WTC11 (cell line): Measurements from ENCODE around the gene SAMMSON. TPM values are rescaled to one million over a fixed set of nuclear protein-coding genes. Genes with fewer than 3 reads are reported as not detected.

ENCODE experiments used
- ATAC-seq: fragments of 200-7000 bp; cut with Tn5 transposase; 2 replicates; pipeline ENCODE4 v1.10.0; 2021; ENCODE audit warnings: mild to moderate bottlenecking, moderate library complexity
- CTCF ChIA-PET: fragments of 300-600 bp; sonication (Branson Sonifier 250); formaldehyde crosslinking; loops from one replicate; lab custom pipeline; 2021; ENCODE audit warnings: antibody characterized with exemption; lab: Charles Lee
- POLR2A ChIA-PET: fragments of 350-600 bp; sonication (Branson Sonifier 250); formaldehyde crosslinking; loops from one replicate; lab custom pipeline; 2021; ENCODE audit warnings: antibody characterized with exemption; lab: Charles Lee
- DNase-seq: peaks from one replicate; pipeline ENCODE4 v3.0.0; 2021; ENCODE audit warnings: low spot score
- H3K27ac Mint-ChIP-seq: 2 replicates; pipeline ENCODE4 v1.8.0; 2021; ENCODE audit warnings: mixed read lengths
- H3K27me3 Mint-ChIP-seq: 2 replicates; pipeline ENCODE4 v1.8.0; 2021; ENCODE audit warnings: low read depth, mild to moderate bottlenecking, moderate library complexity, mixed read lengths
- H3K36me3 Mint-ChIP-seq: 2 replicates; pipeline ENCODE4 v1.8.0; 2021; ENCODE audit warnings: mixed read lengths
- H3K4me1 Mint-ChIP-seq: 2 replicates; pipeline ENCODE4 v1.8.0; 2022; ENCODE audit warnings: mixed read lengths
- H3K4me3 Mint-ChIP-seq: 2 replicates; pipeline ENCODE4 v1.8.0; 2021; ENCODE audit warnings: mild to moderate bottlenecking, moderate library complexity, mixed read lengths
- H3K9me3 Mint-ChIP-seq: 2 replicates; pipeline ENCODE4 v1.8.0; 2021; ENCODE audit warnings: mixed read lengths
- CREB1 ChIP-seq: sonication (generic); formaldehyde crosslinking; IDR thresholded peaks from 2 replicates; pipeline ENCODE4 v1.8.0; 2023; ENCODE audit warnings: mild to moderate bottlenecking, missing genetic modification reagents
- ELF4 ChIP-seq: sonication (generic); formaldehyde crosslinking; IDR thresholded peaks from 2 replicates; pipeline ENCODE4 v1.8.1; 2022; ENCODE audit warnings: low read depth, mild to moderate bottlenecking, moderate library complexity, missing genetic modification reagents
- ESRRA ChIP-seq: sonication (generic); formaldehyde crosslinking; IDR thresholded peaks from 2 replicates; pipeline ENCODE4 v1.8.1; 2022; ENCODE audit warnings: mild to moderate bottlenecking, missing genetic modification reagents, borderline replicate concordance
- FOXK1 ChIP-seq: sonication (generic); formaldehyde crosslinking; IDR thresholded peaks from 2 replicates; pipeline ENCODE4 v1.8.0; 2022; ENCODE audit warnings: mild to moderate bottlenecking, moderate library complexity, missing genetic modification reagents
- GTF2I ChIP-seq: fragments of 250-450 bp; sonication (Bioruptor Pico); conservative IDR thresholded peaks from 2 replicates; pipeline ENCODE4 v1.4.0; 2021; ENCODE audit warnings: mild to moderate bottlenecking
- NFATC4 ChIP-seq: fragments of 250-450 bp; sonication (Bioruptor Pico); IDR thresholded peaks from 2 replicates; pipeline ENCODE4 v1.9.0; 2021; ENCODE audit warnings: mild to moderate bottlenecking
- SMAD4 ChIP-seq: sonication (generic); formaldehyde crosslinking; IDR thresholded peaks from 2 replicates; pipeline ENCODE4 v1.8.0; 2022; ENCODE audit warnings: mild to moderate bottlenecking, missing genetic modification reagents
- SOX15 ChIP-seq: fragments of 250-450 bp; sonication (Bioruptor Pico); IDR thresholded peaks from 2 replicates; pipeline ENCODE4 v1.9.0; 2021; ENCODE audit warnings: mild to moderate bottlenecking
- TCF7 ChIP-seq: sonication (generic); formaldehyde crosslinking; IDR thresholded peaks from 2 replicates; pipeline ENCODE4 v1.8.0; 2022; ENCODE audit warnings: mild to moderate bottlenecking, low read depth, missing genetic modification reagents, moderate library complexity
- TP53 ChIP-seq: sonication (generic); formaldehyde crosslinking; IDR thresholded peaks from 2 replicates; pipeline ENCODE4 v1.8.1; 2023; ENCODE audit warnings: mild to moderate bottlenecking, missing genetic modification reagents
- total RNA-seq: library from RNA; stranded (reverse); gene quantifications from 3 replicates; pipeline ENCODE4 v1.2.3, GENCODE V29; 2021
- TF ChIP-seq, protein P1 (sequence below): sonication (generic); formaldehyde crosslinking; IDR thresholded peaks from 2 replicates; pipeline ENCODE4 v1.8.0; 2023; ENCODE audit warnings: missing genetic modification reagents, mild to moderate bottlenecking, borderline replicate concordance
- TF ChIP-seq, protein P2 (sequence below): sonication (generic); formaldehyde crosslinking; IDR thresholded peaks from 2 replicates; pipeline ENCODE4 v1.8.1; 2022; ENCODE audit warnings: low read depth, missing genetic modification reagents, borderline replicate concordance
- TF ChIP-seq, protein P3 (sequence below): sonication (generic); formaldehyde crosslinking; IDR thresholded peaks from 2 replicates; pipeline ENCODE4 v1.8.1; 2023; ENCODE audit warnings: mild to moderate bottlenecking, missing genetic modification reagents
- TF ChIP-seq, protein P4 (sequence below): sonication (generic); formaldehyde crosslinking; IDR thresholded peaks from 2 replicates; pipeline ENCODE4 v1.8.1; 2023; ENCODE audit warnings: mild to moderate bottlenecking, moderate library complexity, missing genetic modification reagents
- TF ChIP-seq, protein P5 (sequence below): sonication (generic); formaldehyde crosslinking; IDR thresholded peaks from 2 replicates; pipeline ENCODE4 v1.8.1; 2022; ENCODE audit warnings: low read depth, mild to moderate bottlenecking, moderate library complexity, missing genetic modification reagents, borderline replicate concordance

SAMMSON gene
- total RNA-seq, 1 experiment from 2014 or later: 0.13 TPM

DNA sequence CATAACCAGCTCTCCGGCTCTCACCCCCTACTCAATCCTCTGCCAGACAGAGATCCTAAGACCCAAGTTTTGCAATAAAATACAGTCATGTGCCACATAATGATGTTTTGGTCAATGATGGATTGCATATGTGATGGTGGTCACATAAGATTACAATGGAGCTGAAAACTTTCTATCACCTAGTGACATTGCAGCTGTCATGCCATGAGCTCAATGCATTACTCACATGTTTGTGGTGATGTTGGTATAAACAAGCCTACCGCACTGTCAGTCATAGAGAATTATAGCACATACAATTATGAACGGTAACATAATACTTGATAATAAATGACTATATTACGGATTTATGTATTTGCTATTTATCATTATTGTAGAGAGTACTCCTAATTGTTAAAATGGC lies 26.9 kb upstream of the SAMMSON start:
- no peak overlapping the region for H3K4me3 Mint-ChIP-seq
- no peak overlapping the region for H3K27ac Mint-ChIP-seq
- H3K27me3 Mint-ChIP-seq: peaks cover 3% of the 10 kb centered on the region; the same call in 1 of the 2 replicates
- peaks cover 7% of the 10 kb centered on the region for H3K9me3 Mint-ChIP-seq
- ChIA-PET POLR2A (no interaction called here), CTCF (no interaction called here)
- ATAC-seq (no peak), DNase-seq (no peak)
- peaks cover 4% of the 10 kb centered on the region for H3K36me3 Mint-ChIP-seq
- H3K4me1 Mint-ChIP-seq: no peaks in the 10 kb centered on the region
- TF ChIP-seq, protein P1, sequence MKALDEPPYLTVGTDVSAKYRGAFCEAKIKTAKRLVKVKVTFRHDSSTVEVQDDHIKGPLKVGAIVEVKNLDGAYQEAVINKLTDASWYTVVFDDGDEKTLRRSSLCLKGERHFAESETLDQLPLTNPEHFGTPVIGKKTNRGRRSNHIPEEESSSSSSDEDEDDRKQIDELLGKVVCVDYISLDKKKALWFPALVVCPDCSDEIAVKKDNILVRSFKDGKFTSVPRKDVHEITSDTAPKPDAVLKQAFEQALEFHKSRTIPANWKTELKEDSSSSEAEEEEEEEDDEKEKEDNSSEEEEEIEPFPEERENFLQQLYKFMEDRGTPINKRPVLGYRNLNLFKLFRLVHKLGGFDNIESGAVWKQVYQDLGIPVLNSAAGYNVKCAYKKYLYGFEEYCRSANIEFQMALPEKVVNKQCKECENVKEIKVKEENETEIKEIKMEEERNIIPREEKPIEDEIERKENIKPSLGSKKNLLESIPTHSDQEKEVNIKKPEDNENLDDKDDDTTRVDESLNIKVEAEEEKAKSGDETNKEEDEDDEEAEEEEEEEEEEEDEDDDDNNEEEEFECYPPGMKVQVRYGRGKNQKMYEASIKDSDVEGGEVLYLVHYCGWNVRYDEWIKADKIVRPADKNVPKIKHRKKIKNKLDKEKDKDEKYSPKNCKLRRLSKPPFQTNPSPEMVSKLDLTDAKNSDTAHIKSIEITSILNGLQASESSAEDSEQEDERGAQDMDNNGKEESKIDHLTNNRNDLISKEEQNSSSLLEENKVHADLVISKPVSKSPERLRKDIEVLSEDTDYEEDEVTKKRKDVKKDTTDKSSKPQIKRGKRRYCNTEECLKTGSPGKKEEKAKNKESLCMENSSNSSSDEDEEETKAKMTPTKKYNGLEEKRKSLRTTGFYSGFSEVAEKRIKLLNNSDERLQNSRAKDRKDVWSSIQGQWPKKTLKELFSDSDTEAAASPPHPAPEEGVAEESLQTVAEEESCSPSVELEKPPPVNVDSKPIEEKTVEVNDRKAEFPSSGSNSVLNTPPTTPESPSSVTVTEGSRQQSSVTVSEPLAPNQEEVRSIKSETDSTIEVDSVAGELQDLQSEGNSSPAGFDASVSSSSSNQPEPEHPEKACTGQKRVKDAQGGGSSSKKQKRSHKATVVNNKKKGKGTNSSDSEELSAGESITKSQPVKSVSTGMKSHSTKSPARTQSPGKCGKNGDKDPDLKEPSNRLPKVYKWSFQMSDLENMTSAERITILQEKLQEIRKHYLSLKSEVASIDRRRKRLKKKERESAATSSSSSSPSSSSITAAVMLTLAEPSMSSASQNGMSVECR (CRISPR knock-in tag): no peak
- TF ChIP-seq TP53: no peak
- TF ChIP-seq NFATC4 (CRISPR knock-in tag): no peak
- TF ChIP-seq, protein P2, sequence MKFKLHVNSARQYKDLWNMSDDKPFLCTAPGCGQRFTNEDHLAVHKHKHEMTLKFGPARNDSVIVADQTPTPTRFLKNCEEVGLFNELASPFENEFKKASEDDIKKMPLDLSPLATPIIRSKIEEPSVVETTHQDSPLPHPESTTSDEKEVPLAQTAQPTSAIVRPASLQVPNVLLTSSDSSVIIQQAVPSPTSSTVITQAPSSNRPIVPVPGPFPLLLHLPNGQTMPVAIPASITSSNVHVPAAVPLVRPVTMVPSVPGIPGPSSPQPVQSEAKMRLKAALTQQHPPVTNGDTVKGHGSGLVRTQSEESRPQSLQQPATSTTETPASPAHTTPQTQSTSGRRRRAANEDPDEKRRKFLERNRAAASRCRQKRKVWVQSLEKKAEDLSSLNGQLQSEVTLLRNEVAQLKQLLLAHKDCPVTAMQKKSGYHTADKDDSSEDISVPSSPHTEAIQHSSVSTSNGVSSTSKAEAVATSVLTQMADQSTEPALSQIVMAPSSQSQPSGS (CRISPR knock-in tag): no peak
- no peak for TF ChIP-seq CREB1
- no peak for TF ChIP-seq FOXK1
- no peak for TF ChIP-seq ELF4 (CRISPR knock-in tag)
- TF ChIP-seq, protein P3, sequence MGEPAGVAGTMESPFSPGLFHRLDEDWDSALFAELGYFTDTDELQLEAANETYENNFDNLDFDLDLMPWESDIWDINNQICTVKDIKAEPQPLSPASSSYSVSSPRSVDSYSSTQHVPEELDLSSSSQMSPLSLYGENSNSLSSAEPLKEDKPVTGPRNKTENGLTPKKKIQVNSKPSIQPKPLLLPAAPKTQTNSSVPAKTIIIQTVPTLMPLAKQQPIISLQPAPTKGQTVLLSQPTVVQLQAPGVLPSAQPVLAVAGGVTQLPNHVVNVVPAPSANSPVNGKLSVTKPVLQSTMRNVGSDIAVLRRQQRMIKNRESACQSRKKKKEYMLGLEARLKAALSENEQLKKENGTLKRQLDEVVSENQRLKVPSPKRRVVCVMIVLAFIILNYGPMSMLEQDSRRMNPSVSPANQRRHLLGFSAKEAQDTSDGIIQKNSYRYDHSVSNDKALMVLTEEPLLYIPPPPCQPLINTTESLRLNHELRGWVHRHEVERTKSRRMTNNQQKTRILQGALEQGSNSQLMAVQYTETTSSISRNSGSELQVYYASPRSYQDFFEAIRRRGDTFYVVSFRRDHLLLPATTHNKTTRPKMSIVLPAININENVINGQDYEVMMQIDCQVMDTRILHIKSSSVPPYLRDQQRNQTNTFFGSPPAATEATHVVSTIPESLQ (CRISPR knock-in tag): no peak
- TF ChIP-seq, protein P4, sequence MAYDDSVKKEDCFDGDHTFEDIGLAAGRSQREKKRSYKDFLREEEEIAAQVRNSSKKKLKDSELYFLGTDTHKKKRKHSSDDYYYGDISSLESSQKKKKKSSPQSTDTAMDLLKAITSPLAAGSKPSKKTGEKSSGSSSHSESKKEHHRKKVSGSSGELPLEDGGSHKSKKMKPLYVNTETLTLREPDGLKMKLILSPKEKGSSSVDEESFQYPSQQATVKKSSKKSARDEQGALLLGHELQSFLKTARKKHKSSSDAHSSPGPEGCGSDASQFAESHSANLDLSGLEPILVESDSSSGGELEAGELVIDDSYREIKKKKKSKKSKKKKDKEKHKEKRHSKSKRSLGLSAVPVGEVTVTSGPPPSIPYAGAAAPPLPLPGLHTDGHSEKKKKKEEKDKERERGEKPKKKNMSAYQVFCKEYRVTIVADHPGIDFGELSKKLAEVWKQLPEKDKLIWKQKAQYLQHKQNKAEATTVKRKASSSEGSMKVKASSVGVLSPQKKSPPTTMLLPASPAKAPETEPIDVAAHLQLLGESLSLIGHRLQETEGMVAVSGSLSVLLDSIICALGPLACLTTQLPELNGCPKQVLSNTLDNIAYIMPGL (CRISPR knock-in tag): no peak
- no peak for TF ChIP-seq SOX15 (CRISPR knock-in tag)
- no peak for TF ChIP-seq GTF2I (CRISPR knock-in tag)
- TF ChIP-seq, protein P5, sequence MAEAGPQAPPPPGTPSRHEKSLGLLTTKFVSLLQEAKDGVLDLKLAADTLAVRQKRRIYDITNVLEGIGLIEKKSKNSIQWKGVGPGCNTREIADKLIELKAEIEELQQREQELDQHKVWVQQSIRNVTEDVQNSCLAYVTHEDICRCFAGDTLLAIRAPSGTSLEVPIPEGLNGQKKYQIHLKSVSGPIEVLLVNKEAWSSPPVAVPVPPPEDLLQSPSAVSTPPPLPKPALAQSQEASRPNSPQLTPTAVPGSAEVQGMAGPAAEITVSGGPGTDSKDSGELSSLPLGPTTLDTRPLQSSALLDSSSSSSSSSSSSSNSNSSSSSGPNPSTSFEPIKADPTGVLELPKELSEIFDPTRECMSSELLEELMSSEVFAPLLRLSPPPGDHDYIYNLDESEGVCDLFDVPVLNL (CRISPR knock-in tag): no peak
- TF ChIP-seq, all 79 proteins: peak for 0

DNA sequence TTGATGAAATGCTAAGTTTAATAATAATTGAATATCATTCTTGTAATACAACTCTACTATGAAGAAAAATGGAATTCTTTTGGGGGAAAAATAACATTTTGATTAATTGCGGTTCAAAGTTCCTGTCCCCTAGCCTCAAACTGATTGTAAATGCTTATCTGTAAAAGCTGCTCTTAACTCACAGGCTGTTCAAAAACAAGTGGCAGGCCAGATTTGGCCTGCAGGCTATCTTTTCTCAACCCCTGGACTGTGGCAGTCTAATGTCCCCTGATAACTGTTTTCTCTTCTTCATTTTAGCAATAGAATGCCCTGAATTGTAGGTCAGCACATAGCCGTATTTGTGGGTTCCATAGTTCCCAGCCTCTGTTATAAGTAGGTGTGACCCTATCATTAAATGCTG lies 23.5 kb upstream of the SAMMSON start:
- POLR2A ChIA-PET: no interaction called here
- DNase-seq: no peak
- TF ChIP-seq TCF7 (CRISPR knock-in tag) (no peak), SMAD4 (CRISPR knock-in tag) (no peak), ESRRA (CRISPR knock-in tag) (no peak)
- TF ChIP-seq, all 79 proteins: peak for 0
- Mint-ChIP-seq H3K4me3 (no peak overlapping the region), H3K9me3 (peaks cover 37% of the 10 kb centered on the region), H3K27me3 (peaks cover 7% of the 10 kb centered on the region), H3K27ac (no peak overlapping the region), H3K4me1 (no peaks in the 10 kb centered on the region), H3K36me3 (peaks cover 15% of the 10 kb centered on the region)
- CTCF ChIA-PET: no interaction called here
- ATAC-seq: no peak
